ENCODE results near the gene PITPNB.

PITPNB gene

GRCh38 chr22:27866135-27867084 lies 52.6 kb downstream of the PITPNB start:
- peak; percentile 20 for DNase-seq (ENCODE audit: low read depth, low spot score)
- peak overlapping the region; percentile 67 for H3K27ac ChIP-seq

GRCh38 chr22:27865496-27865895 lies 53.6 kb downstream of the PITPNB start:
- no peak for DNase-seq (ENCODE audit: low read depth, low spot score)
- peak overlapping the region; percentile 67 for H3K27ac ChIP-seq

GRCh38 chr22:27863556-27863955 lies 55.5 kb downstream of the PITPNB start:
- no peak overlapping the region for H3K27ac ChIP-seq
- no peak for DNase-seq (ENCODE audit: low read depth, low spot score)

- no peak for DNase-seq (ENCODE audit: low read depth, low spot score)
- no peak overlapping the region for H3K27ac ChIP-seq
These were observed 56.1 kb downstream of the PITPNB start for GRCh38 chr22:27863001-27863400.

- H3K27ac ChIP-seq, result no peak overlapping the region
- no peak for DNase-seq (ENCODE audit: low read depth, low spot score)
These were observed 59.7 kb downstream of the PITPNB start for GRCh38 chr22:27859336-27859735.

- no peak overlapping the region for H3K27ac ChIP-seq
- DNase-seq (ENCODE audit: low read depth, low spot score), result no peak
These were observed 60.4 kb downstream of the PITPNB start for GRCh38 chr22:27858626-27859025.

GRCh38 chr22:27857443-27857842 lies 61.6 kb downstream of the PITPNB start:
- DNase-seq (ENCODE audit: low read depth, low spot score), result no peak
- H3K27ac ChIP-seq, result no peak overlapping the region

GRCh38 chr22:27856386-27856785 lies 62.7 kb downstream of the PITPNB start:
- no peak for DNase-seq (ENCODE audit: low read depth, low spot score)
- no peak overlapping the region for H3K27ac ChIP-seq

GRCh38 chr22:27853424-27853823 lies 65.6 kb downstream of the PITPNB start:
- no peak overlapping the region for H3K27ac ChIP-seq
- DNase-seq (ENCODE audit: low read depth, low spot score), result no peak

- peak overlapping the region; percentile 4 for H3K27ac ChIP-seq
These were observed 66.9 kb downstream of the PITPNB start for GRCh38 chr22:27851974-27852746.

GRCh38 chr22:27850000-27850521 lies 69.0 kb downstream of the PITPNB start:
- no peak overlapping the region for H3K27ac ChIP-seq
- DNase-seq (ENCODE audit: low read depth, low spot score), result no peak

More at GRCh38 chr22:27851974-27852746, 66.9 kb downstream of the PITPNB start:
- peak; percentile 5 for DNase-seq (ENCODE audit: low read depth, low spot score)

- DNase-seq (ENCODE audit: low read depth, low spot score), result no peak
These were observed 71.1 kb downstream of the PITPNB start for GRCh38 chr22:27848005-27848404.

GRCh38 chr22:27846910-27847309 lies 72.1 kb downstream of the PITPNB start:
- H3K27ac ChIP-seq, result no peak overlapping the region
- DNase-seq (ENCODE audit: low read depth, low spot score), result no peak

More at GRCh38 chr22:27848005-27848404, 71.1 kb downstream of the PITPNB start:
- no peak overlapping the region for H3K27ac ChIP-seq

- no peak for DNase-seq (ENCODE audit: low read depth, low spot score)
- H3K27ac ChIP-seq, result no peak overlapping the region
These were observed 72.8 kb downstream of the PITPNB start for GRCh38 chr22:27846248-27846757.

GRCh38 chr22:27845644-27846043 lies 73.4 kb downstream of the PITPNB start:
- no peak overlapping the region for H3K27ac ChIP-seq
- DNase-seq (ENCODE audit: low read depth, low spot score), result no peak

- DNase-seq (ENCODE audit: low read depth, low spot score), result no peak
- no peak overlapping the region for H3K27ac ChIP-seq
These were observed 74.1 kb downstream of the PITPNB start for GRCh38 chr22:27844656-27845591.

- no peak for DNase-seq (ENCODE audit: low read depth, low spot score)
These were observed 74.8 kb downstream of the PITPNB start for GRCh38 chr22:27844256-27844655.

GRCh38 chr22:27843441-27843840 lies 75.6 kb downstream of the PITPNB start:
- no peak overlapping the region for H3K27ac ChIP-seq
- DNase-seq (ENCODE audit: low read depth, low spot score), result no peak

More at GRCh38 chr22:27844256-27844655, 74.8 kb downstream of the PITPNB start:
- H3K27ac ChIP-seq, result no peak overlapping the region

- no peak for DNase-seq (ENCODE audit: low read depth, low spot score)
- no peak overlapping the region for H3K27ac ChIP-seq
These were observed 76.2 kb downstream of the PITPNB start for GRCh38 chr22:27842669-27843431.

Data from epithelial cell of prostate (primary cell).